ENCODE data around the gene ZNF462.

DNA sequence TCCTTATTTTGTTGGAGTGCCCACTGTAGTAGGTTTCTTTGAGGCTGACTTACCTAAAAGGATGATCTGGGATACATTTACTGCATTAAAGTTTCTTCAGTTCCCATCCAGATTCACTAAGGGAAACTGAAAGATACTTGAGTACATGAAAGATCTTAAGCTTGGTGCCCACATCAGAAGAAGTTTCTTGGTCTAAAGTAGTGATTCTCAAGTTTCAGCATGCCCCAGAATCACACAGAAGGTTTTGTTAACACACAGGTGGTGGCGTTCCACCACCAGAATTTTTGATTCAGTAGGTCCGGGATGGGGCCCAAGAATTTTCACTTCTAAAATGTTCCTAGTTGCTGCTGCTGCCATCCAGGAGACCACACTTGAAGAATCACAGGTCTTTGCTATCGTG is 171.0 kb downstream of the ZNF462 start:
- TF ChIP-seq FOXM1 (IDR thresholded peaks at IDR 0.05; ENCODE audit: borderline replicate concordance) (no peak), SP1 (IDR thresholded peaks at IDR 0.05) (no peak), SUZ12 (IDR thresholded peaks at IDR 0.05) (no peak), ARNT (IDR thresholded peaks at IDR 0.05) (no peak), TARDBP (IDR thresholded peaks at IDR 0.05) (no peak), ELF4 (IDR thresholded peaks at IDR 0.05) (no peak), HDGF (IDR thresholded peaks at IDR 0.05; ENCODE audit: borderline replicate concordance) (no peak), PKNOX1 (IDR thresholded peaks at IDR 0.05) (no peak)
